Fibroblast of lung (primary cell): Measurements from ENCODE around the gene CCDC150. TPM values are rescaled to one million over a fixed set of nuclear protein-coding genes. Genes with fewer than 3 reads are reported as not detected.

Experiments
- DNase-seq, 2 donors: peaks; one replicate each; pipeline versions ENCODE4 v3.0.0 to v3.0.0-alpha.2; 2010; ENCODE audit warnings: low read depth in 2 of 2
- H2AFZ ChIP-seq: 2 replicates; pipeline ENCODE4 v1.5.1; 2012; ENCODE audit warnings: low read length, control low read depth, inconsistent platforms
- H3K27ac ChIP-seq: 2 replicates; pipeline ENCODE4 v1.5.1; 2011; ENCODE audit warnings: low read length, control low read depth; ENCODE audit not compliant: insufficient read depth
- H3K27me3 ChIP-seq: 2 replicates; pipeline ENCODE4 v1.5.1; 2011; ENCODE audit warnings: mild to moderate bottlenecking, low read length; ENCODE audit not compliant: control insufficient read depth, insufficient read depth
- H3K36me3 ChIP-seq: 2 replicates; pipeline ENCODE4 v1.5.1; 2011; ENCODE audit warnings: low read length; ENCODE audit not compliant: control insufficient read depth, insufficient read depth
- H3K4me1 ChIP-seq: 2 replicates; pipeline ENCODE4 v1.5.1; 2011; ENCODE audit warnings: low read length; ENCODE audit not compliant: control insufficient read depth, insufficient read depth; ENCODE audit errors: extremely low read depth
- H3K4me2 ChIP-seq: 2 replicates; pipeline ENCODE4 v1.5.1; 2011; ENCODE audit warnings: low read length, control low read depth; ENCODE audit not compliant: insufficient read depth; ENCODE audit errors: extremely low read depth
- H3K4me3 ChIP-seq, 4 experiments: fragments of 200-600 bp in 1 of 4; sonication (generic) in 1 of 4; replicated peaks in 1 of 4; 2 replicates each; pipeline ENCODE4 v1.5.1; 2011 to 2016; ENCODE audit warnings: low read length in 4 of 4, low read depth in 3 of 4, mild to moderate bottlenecking in 3 of 4, control low read depth in 2 of 4, inconsistent platforms in 1 of 4, mixed read lengths in 1 of 4; ENCODE audit not compliant: insufficient read depth in 1 of 4; ENCODE audit errors: control extremely low read depth in 1 of 4
- H3K79me2 ChIP-seq: 2 replicates; pipeline ENCODE4 v1.5.1; 2012; ENCODE audit warnings: mild to moderate bottlenecking, low read length, inconsistent platforms; ENCODE audit not compliant: control insufficient read depth, insufficient read depth
- H3K9ac ChIP-seq: 2 replicates; pipeline ENCODE4 v1.5.1; 2011; ENCODE audit warnings: mild to moderate bottlenecking, low read length, control low read depth; ENCODE audit not compliant: insufficient read depth
- H3K9me3 ChIP-seq: 2 replicates; pipeline ENCODE4 v1.5.1; 2012; ENCODE audit warnings: low read depth, low read length; ENCODE audit not compliant: control insufficient read depth, insufficient read depth
- H4K20me1 ChIP-seq: 2 replicates; pipeline ENCODE4 v1.5.1; 2011; ENCODE audit warnings: low read length; ENCODE audit not compliant: control insufficient read depth, insufficient read depth; ENCODE audit errors: extremely low read depth
- EZH2 ChIP-seq: IDR thresholded peaks from 2 replicates; pipeline ENCODE4 v1.5.1; 2012; ENCODE audit warnings: low read length, control low read depth, mild to moderate bottlenecking; ENCODE audit errors: missing control alignments
- polyA plus RNA-seq, 2 donors: library from polyadenylated mRNA; depleted of rRNA in 1 of 2; stranded (reverse) in 1 of 2; unstranded in 1 of 2; fragments of >200 nt; gene quantifications; 2 replicates each; pipeline ENCODE4 v1.2.1, GENCODE V29; 2011 to 2012; ENCODE audit warnings: missing spikeins in 1 of 2
- total RNA-seq: library from RNA; depleted of rRNA; stranded (reverse); fragments of >200 nt; gene quantifications from 2 replicates; pipeline ENCODE4 v1.2.1, GENCODE V29; 2014
- TF ChIP-seq, protein P1 (sequence below), 2 donors: IDR thresholded peaks in 1 of 2; conservative IDR thresholded peaks in 1 of 2; 1 replicate in 1 of 2; 2 replicates in 1 of 2; pipeline ENCODE4 v1.5.1; 2011 to 2012; ENCODE audit warnings: low read length in 2 of 2, control low read depth in 1 of 2, inconsistent platforms in 1 of 2, low read depth in 1 of 2, mild to moderate bottlenecking in 1 of 2

Gene CCDC150
- total and polyA plus RNA-seq, 2 donors (not counting 1 experiment from before 2014, with no cell fraction given), result 1.5 to 5.1 TPM

DNA sequence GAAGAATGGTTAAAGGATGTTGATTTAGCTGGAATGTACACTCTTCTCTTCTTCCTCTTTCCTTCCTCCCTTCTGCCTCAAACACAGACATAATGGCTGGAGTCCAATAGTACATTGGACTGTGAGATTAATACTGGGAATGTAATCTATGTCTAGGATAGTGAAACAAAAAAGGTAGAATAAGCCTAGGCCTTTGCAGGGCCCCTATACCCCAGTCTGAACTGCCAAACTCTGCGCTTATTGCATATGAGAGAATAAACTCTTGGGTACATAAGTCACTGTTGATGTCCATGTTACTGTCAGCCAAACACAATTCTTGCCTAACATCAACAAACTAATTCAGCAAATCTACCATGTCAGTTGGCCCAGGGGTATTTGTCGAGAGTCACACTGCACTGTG lies 29.7 kb upstream of the CCDC150 start:
- no peaks in the 10 kb centered on the region for H3K36me3 ChIP-seq
- no peaks in the 10 kb centered on the region for H3K79me2 ChIP-seq
- no peak overlapping the region for H3K9ac ChIP-seq
- no peak for TF ChIP-seq EZH2
- TF ChIP-seq, protein P1, sequence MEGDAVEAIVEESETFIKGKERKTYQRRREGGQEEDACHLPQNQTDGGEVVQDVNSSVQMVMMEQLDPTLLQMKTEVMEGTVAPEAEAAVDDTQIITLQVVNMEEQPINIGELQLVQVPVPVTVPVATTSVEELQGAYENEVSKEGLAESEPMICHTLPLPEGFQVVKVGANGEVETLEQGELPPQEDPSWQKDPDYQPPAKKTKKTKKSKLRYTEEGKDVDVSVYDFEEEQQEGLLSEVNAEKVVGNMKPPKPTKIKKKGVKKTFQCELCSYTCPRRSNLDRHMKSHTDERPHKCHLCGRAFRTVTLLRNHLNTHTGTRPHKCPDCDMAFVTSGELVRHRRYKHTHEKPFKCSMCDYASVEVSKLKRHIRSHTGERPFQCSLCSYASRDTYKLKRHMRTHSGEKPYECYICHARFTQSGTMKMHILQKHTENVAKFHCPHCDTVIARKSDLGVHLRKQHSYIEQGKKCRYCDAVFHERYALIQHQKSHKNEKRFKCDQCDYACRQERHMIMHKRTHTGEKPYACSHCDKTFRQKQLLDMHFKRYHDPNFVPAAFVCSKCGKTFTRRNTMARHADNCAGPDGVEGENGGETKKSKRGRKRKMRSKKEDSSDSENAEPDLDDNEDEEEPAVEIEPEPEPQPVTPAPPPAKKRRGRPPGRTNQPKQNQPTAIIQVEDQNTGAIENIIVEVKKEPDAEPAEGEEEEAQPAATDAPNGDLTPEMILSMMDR (conservative IDR thresholded peaks at IDR 0.05 in 1 of 2, IDR thresholded peaks at IDR 0.05 in 1 of 2; ENCODE audit: low read depth in 1 of 2, low read length in 2 of 2), result no peak
- H3K9me3 ChIP-seq, result no peaks in the 10 kb centered on the region
- H3K4me3 ChIP-seq, result no peak overlapping the region
- H3K27ac ChIP-seq, result no peak overlapping the region
- peaks cover 2% of the 10 kb centered on the region for H3K4me1 ChIP-seq
- no peak for DNase-seq
- H3K4me2 ChIP-seq, result no peak overlapping the region
- H2AFZ ChIP-seq, result no peak overlapping the region
- no peaks in the 10 kb centered on the region for H3K27me3 ChIP-seq
- H4K20me1 ChIP-seq, result no peaks in the 10 kb centered on the region

DNA sequence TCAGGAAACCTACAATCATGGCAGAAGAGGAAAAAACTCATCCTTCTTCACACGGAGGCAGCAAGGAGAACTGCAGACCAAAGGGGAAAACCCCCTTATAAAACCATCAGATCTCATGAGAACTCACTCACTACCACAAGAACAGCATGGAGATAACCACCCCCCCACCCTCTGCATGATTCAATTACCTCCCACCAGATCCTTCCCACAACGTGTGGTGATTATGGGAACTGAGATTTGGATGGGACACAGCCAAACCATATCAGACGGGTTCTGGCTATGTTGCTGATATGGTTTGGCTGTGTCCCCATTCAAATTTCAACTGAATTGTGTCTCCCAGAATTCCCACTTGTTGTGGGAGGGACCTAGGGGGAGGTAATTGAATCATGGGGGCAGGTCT lies 28.7 kb upstream of the CCDC150 start:
- no peaks in the 10 kb centered on the region for H3K36me3 ChIP-seq
- H3K9ac ChIP-seq, result no peak overlapping the region
- no peaks in the 10 kb centered on the region for H3K79me2 ChIP-seq
- no peaks in the 10 kb centered on the region for H3K27me3 ChIP-seq
- H2AFZ ChIP-seq, result no peak overlapping the region
- H3K9me3 ChIP-seq, result no peaks in the 10 kb centered on the region
- H4K20me1 ChIP-seq, result no peaks in the 10 kb centered on the region
- peaks cover 2% of the 10 kb centered on the region for H3K4me1 ChIP-seq
- TF ChIP-seq EZH2, result no peak
- TF ChIP-seq, protein P1 (conservative IDR thresholded peaks at IDR 0.05 in 1 of 2, IDR thresholded peaks at IDR 0.05 in 1 of 2; ENCODE audit: low read depth in 1 of 2, low read length in 2 of 2), result no peak
- H3K27ac ChIP-seq, result no peak overlapping the region
- DNase-seq, result peak in 1 of 2 donors; percentile 73
- H3K4me2 ChIP-seq, result no peak overlapping the region
- H3K4me3 ChIP-seq, result no peak overlapping the region

DNA sequence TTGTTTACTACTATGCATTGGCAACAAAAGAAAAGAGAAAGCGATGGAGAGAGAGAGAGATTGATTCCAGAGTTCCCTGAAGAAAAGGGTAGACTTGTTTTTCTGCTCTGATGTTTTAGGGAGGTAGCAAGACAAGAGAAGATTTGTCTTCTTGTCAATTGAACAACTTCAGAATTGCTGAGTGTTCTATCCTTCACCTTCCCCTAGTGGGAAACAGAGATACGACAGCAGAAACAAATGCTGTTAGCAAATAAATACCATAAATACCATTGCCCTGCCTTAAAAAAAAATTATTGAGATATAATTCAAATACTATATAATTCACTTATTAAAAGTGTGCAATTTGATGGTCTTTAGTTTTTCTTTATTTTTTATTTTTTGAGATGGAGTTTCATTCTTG lies 26.2 kb upstream of the CCDC150 start:
- Histone ChIP-seq H3K27me3 (no peaks in the 10 kb centered on the region), H3K27ac (no peak overlapping the region), H2AFZ (no peak overlapping the region), H3K4me2 (no peak overlapping the region), H4K20me1 (no peaks in the 10 kb centered on the region), H3K79me2 (no peaks in the 10 kb centered on the region), H3K4me3 (no peak overlapping the region), H3K9me3 (no peaks in the 10 kb centered on the region), H3K36me3 (no peaks in the 10 kb centered on the region), H3K9ac (no peak overlapping the region), H3K4me1 (no peaks in the 10 kb centered on the region)
- DNase-seq, result no peak
- TF ChIP-seq, protein P1 (conservative IDR thresholded peaks at IDR 0.05 in 1 of 2, IDR thresholded peaks at IDR 0.05 in 1 of 2; ENCODE audit: low read depth in 1 of 2, low read length in 2 of 2), result no peak
- no peak for TF ChIP-seq EZH2
